ENCODE results near the gene IQGAP3.

GRCh38 chr1:156502894-156503697 is 69.3 kb downstream of the IQGAP3 start:
- peak in 3 of 4 donors; percentile 88 to 97 (median 92) for TF ChIP-seq EP300 (IDR thresholded peaks at IDR 0.05)
- no peak for TF ChIP-seq CTCF (IDR thresholded peaks at IDR 0.05)
- peak; percentile 92 to 96 (median 92) for TF ChIP-seq POLR2AphosphoS5 (IDR thresholded peaks at IDR 0.05)
- TF ChIP-seq POLR2A (IDR thresholded peaks at IDR 0.05) = peak; percentile 22 to 54

All from sigmoid colon (tissue), 4 donors.